Lung (tissue), 12 donors: Measurements from ENCODE around the gene CYSTM1. TPM values are rescaled to one million over a fixed set of nuclear protein-coding genes. Genes with fewer than 3 reads are reported as not detected.

Experiments used
- ATAC-seq: fragments of 200-7000 bp; cut with Tn5 transposase; one replicate; pipeline ENCODE4 v1.9.1; 2020; ENCODE audit warnings: moderate number of reproducible peaks; ENCODE audit not compliant: insufficient read depth, low FRiP score
- DNase-seq, 3 donors: peaks; one replicate each; pipeline ENCODE4 v3.0.0-alpha.2; 2013 to 2017
- H3K27ac ChIP-seq, 2 donors: one replicate each; pipeline ENCODE4 v1.5.1; 2013; ENCODE audit warnings: mild to moderate bottlenecking in 2 of 2, moderate library complexity in 2 of 2, control low read depth in 1 of 2, inconsistent platforms in 1 of 2, low read depth in 1 of 2, low read length in 1 of 2
- H3K27me3 ChIP-seq, 3 donors: one replicate each; pipeline ENCODE4 v1.5.1; 2013; ENCODE audit warnings: low read length in 2 of 3; ENCODE audit not compliant: control insufficient read depth in 3 of 3, insufficient read depth in 3 of 3
- H3K36me3 ChIP-seq, 4 donors: one replicate each; pipeline ENCODE4 v1.5.1; 2013; ENCODE audit warnings: low read length in 4 of 4, mild to moderate bottlenecking in 1 of 4, moderate library complexity in 1 of 4; ENCODE audit not compliant: control insufficient read depth in 4 of 4, insufficient read depth in 4 of 4
- H3K4me1 ChIP-seq, 5 donors: one replicate each; pipeline ENCODE4 v1.5.1; 2013; ENCODE audit warnings: low read length in 5 of 5, mild to moderate bottlenecking in 2 of 5, moderate library complexity in 1 of 5; ENCODE audit not compliant: control insufficient read depth in 5 of 5, insufficient read depth in 5 of 5
- H3K4me3 ChIP-seq: one replicate; pipeline ENCODE4 v1.5.1; 2013; ENCODE audit warnings: mild to moderate bottlenecking, control low read depth, moderate library complexity
- H3K9ac ChIP-seq, 2 donors: one replicate each; pipeline ENCODE4 v1.5.1; 2013; ENCODE audit warnings: low read length in 2 of 2, control low read depth in 1 of 2; ENCODE audit not compliant: insufficient read depth in 1 of 2
- H3K9me3 ChIP-seq, 4 donors: one replicate each; pipeline ENCODE4 v1.5.1; 2013; ENCODE audit warnings: low read length in 3 of 4, mild to moderate bottlenecking in 1 of 4, moderate library complexity in 1 of 4; ENCODE audit not compliant: control insufficient read depth in 4 of 4, insufficient read depth in 3 of 4
- WGBS, 2 donors: extraction: QIAGEN DNeasy Blood & Tissue Kit; methylation state at CpG; one replicate each; pipeline ENCODE4 v1.1.7; 2013; 5-methylcytosine and 5-hydroxymethylcytosine counted together
- polyA plus RNA-seq, 2 donors: library from polyadenylated mRNA; stranded (reverse); fragments of 200-250 nt; gene quantifications; one replicate each; pipeline ENCODE4 v1.2.1, GENCODE V29; 2013
- total RNA-seq, 2 donors: library from RNA; depleted of rRNA in 1 of 2; stranded (reverse); fragments of >200 nt in 1 of 2; gene quantifications; one replicate each; pipeline ENCODE4 v1.2.1, GENCODE V29; 2014 to 2021
- TF ChIP-seq, protein P1 (sequence below): IDR thresholded peaks from 2 replicates; pipeline ENCODE4 v1.5.1; 2012; ENCODE audit warnings: mild to moderate bottlenecking; ENCODE audit errors: control extremely low read depth, extremely low read depth
- donor health status: control.
- donor health status: control.
- donor health status: Bipolar disorder and iron deficiency.
- donor health status: healthy.
- donor health status: DM: yes; HTN: yes; CAD: no.

CYSTM1 gene
- total and polyA plus RNA-seq, 4 donors: 37.1 to 274 (median 107) TPM

DNA sequence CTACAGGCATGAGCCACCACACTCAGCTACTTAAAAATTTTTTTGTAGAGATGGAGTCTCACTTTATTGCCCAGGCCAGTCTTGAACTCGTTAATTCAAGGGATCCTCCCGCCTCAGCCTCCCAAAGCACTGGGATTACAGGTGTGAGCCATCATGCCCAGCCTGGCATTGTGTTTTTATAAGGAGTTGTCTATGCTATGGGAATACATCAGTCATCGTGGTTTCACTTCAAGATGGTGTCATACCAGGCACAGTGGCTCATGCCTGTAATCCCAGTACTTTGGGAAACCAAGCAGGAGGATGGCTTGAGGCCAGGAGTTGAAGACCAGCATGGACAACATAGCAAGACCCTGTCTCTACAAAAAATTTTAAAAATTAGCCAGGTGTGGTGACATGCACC, 49.7 kb downstream of the CYSTM1 start:
- TF ChIP-seq, protein P1, sequence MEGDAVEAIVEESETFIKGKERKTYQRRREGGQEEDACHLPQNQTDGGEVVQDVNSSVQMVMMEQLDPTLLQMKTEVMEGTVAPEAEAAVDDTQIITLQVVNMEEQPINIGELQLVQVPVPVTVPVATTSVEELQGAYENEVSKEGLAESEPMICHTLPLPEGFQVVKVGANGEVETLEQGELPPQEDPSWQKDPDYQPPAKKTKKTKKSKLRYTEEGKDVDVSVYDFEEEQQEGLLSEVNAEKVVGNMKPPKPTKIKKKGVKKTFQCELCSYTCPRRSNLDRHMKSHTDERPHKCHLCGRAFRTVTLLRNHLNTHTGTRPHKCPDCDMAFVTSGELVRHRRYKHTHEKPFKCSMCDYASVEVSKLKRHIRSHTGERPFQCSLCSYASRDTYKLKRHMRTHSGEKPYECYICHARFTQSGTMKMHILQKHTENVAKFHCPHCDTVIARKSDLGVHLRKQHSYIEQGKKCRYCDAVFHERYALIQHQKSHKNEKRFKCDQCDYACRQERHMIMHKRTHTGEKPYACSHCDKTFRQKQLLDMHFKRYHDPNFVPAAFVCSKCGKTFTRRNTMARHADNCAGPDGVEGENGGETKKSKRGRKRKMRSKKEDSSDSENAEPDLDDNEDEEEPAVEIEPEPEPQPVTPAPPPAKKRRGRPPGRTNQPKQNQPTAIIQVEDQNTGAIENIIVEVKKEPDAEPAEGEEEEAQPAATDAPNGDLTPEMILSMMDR: no peak
- Histone ChIP-seq H3K27ac (no peak overlapping the region), H3K4me3 (no peak overlapping the region), H3K27me3 (no peaks in the 10 kb centered on the region), H3K9ac (no peak overlapping the region), H3K9me3 (no peaks in the 10 kb centered on the region), H3K4me1 (peaks cover 0 to 32% (median 0%) of the 10 kb centered on the region in 5 donors), H3K36me3 (no peaks in the 10 kb centered on the region)
- WGBS, 2 donors: 96 to 100% methylated on average over 3 of the region's 3 CpGs
- DNase-seq (no peak), ATAC-seq (no peak)

DNA sequence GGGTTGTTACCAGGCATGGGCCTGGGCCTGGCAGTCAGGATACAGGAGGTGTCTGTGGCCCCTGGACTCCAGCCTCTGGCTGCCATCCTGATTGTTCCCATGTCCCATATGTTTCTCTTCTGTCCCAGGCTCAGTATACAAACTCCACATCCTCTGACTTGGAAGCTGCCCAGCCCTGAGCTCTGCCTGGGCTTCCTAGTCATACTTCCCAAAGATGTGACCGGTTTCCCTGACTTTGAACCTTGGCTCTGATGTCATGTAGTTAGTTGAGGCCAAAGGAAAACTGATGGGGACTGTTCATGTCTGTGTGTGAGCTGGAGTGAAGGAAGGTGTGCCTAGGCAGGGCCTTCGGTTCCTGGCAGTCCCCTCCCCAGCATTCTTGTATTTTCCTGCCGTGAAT, 50.4 kb downstream of the CYSTM1 start:
- Histone ChIP-seq H3K9me3 (no peaks in the 10 kb centered on the region), H3K4me1 (peaks cover 0 to 28% (median 0%) of the 10 kb centered on the region in 5 donors), H3K4me3 (no peak overlapping the region), H3K36me3 (no peaks in the 10 kb centered on the region), H3K27ac (peak overlapping the region in 1 of 2 donors; percentile 1), H3K27me3 (no peaks in the 10 kb centered on the region), H3K9ac (no peak overlapping the region)
- WGBS, 2 donors: 75 to 78% methylated on average over 3 of the region's 3 CpGs
- ATAC-seq (no peak), DNase-seq (no peak)
- TF ChIP-seq, protein P1: no peak

DNA sequence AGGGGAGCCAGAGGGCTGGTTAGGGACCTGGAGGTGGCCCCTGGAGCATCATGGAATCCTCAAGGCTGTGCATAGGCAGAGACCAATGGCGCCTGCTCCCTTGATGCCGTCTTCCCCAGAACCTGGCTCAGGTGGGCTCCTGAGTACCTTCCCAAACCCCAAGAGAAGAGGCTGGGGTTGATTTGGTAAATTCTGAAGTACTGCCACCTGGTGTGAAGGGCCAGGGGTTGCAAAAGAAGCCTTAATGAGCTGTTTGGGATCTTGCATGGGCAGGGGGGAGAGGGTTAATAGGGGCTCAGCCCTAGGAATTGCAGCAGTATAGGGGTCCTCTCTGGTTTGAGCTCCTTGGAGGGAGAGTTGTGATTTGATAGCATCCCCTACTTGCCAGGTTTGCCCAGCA, 52.1 kb downstream of the CYSTM1 start:
- TF ChIP-seq, protein P1: no peak
- H3K36me3 ChIP-seq: no peaks in the 10 kb centered on the region
- 89 to 94% methylated on average over 2 of the region's 2 CpGs for WGBS, 2 donors
- H3K9me3 ChIP-seq: no peaks in the 10 kb centered on the region
- no peak for ATAC-seq
- no peaks in the 10 kb centered on the region for H3K27me3 ChIP-seq
- H3K4me3 ChIP-seq: no peak overlapping the region
- H3K27ac ChIP-seq: no peak overlapping the region
- no peak for DNase-seq
- H3K9ac ChIP-seq: no peak overlapping the region
- peaks cover 0 to 28% (median 0%) of the 10 kb centered on the region in 5 donors for H3K4me1 ChIP-seq

DNA sequence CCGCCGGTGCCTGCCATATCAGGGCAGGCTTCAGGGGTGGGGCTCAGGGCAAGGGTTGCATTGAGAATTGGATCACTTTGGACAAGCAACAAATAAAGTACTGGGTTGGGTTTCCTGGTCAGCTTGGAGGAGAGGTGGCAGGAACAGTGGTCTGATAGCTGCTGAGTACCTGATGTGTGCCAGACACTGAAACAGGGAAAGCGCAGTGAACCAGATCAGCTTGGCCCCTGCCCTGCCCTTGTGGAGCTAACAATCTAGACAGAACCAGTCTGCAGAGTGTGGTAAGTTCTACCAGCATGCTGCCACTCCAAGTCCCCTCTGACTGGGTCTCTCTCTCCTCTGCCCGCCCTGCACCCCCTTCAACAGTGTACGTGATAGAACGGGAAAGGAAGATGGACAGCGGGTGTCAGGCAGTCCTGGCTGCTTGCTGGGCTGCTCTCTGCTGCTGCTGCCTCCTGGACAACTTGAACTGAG, 53.4 kb downstream of the CYSTM1 start:
- H3K27ac ChIP-seq: peak overlapping the region in 1 of 2 donors; percentile 41
- H3K36me3 ChIP-seq: no peaks in the 10 kb centered on the region
- 78 to 86% methylated on average over 7 of the region's 7 CpGs for WGBS, 2 donors
- H3K27me3 ChIP-seq: no peaks in the 10 kb centered on the region
- H3K9ac ChIP-seq: no peak overlapping the region
- no peak for ATAC-seq
- TF ChIP-seq, protein P1: no peak
- no peak overlapping the region for H3K4me3 ChIP-seq
- H3K9me3 ChIP-seq: peaks cover 0 to 2% (median 0%) of the 10 kb centered on the region in 4 donors
- H3K4me1 ChIP-seq: peaks cover 0 to 17% (median 0%) of the 10 kb centered on the region in 5 donors
- DNase-seq: no peak
